Measurements from ENCODE around the gene THRA. TPM values are rescaled to one million over a fixed set of nuclear protein-coding genes. Genes with fewer than 3 reads are reported as not detected.

Gene THRA
- total RNA-seq, 4 donors from 2014 or later: 34.0 to 52.9 (median 44.8) TPM

- no peak for DNase-seq
- TF ChIP-seq CTCF (IDR thresholded peaks at IDR 0.05): no peak
- no peak for TF ChIP-seq POLR2A (IDR thresholded peaks at IDR 0.05)
- intact Hi-C loops (cut with DNase I): loop anchor here (5.0 to 10.0 kb wide), 2 partner anchors 36 to 104 kb away; no protein-coding TSS in a partner anchor
- no peak overlapping the region for H3K27ac ChIP-seq
- no peaks in the 10 kb centered on the region for H3K9me3 ChIP-seq
- H3K4me3 ChIP-seq (replicated peaks in 1 of 3): no peak overlapping the region
- no peaks in the 10 kb centered on the region for H3K36me3 ChIP-seq
- H3K4me1 ChIP-seq: peaks cover 26 to 30% of the 10 kb centered on the region in 2 donors
- no peaks in the 10 kb centered on the region for H3K27me3 ChIP-seq
- 81 to 85% methylated on average over 11 of the region's 11 CpGs for WGBS, 2 donors
These were observed 1.7 kb upstream of the THRA start for GRCh38 chr17:40060887-40061608.

GRCh38 chr17:40061609-40062038 is 1.1 kb upstream of the THRA start:
- intact Hi-C loops (cut with DNase I): loop anchor here (5.0 to 10.0 kb wide), 2 partner anchors 36 to 103 kb away; no protein-coding TSS in a partner anchor
- Histone ChIP-seq H3K9me3 (no peaks in the 10 kb centered on the region), H3K27ac (peak overlapping the region in 1 of 3 donors; percentile 69), H3K4me1 (peaks cover 27 to 33% of the 10 kb centered on the region in 2 donors), H3K36me3 (no peaks in the 10 kb centered on the region), H3K27me3 (no peaks in the 10 kb centered on the region), H3K4me3 (replicated peaks in 1 of 3) (no peak overlapping the region)
- TF ChIP-seq POLR2A (IDR thresholded peaks at IDR 0.05) (no peak), CTCF (IDR thresholded peaks at IDR 0.05) (no peak)
- WGBS, 2 donors: 70 to 78% methylated on average over 6 to 8 of the region's 10 CpGs
- DNase-seq: no peak

- peak; percentile 47 to 48 for DNase-seq
- no peaks in the 10 kb centered on the region for H3K27me3 ChIP-seq
- no peaks in the 10 kb centered on the region for H3K9me3 ChIP-seq
- H3K36me3 ChIP-seq: no peaks in the 10 kb centered on the region
- WGBS, 2 donors: 0% methylated on average over 2 to 4 of the region's 42 CpGs
- intact Hi-C loops (cut with DNase I): loop anchor here (5.0 to 10.0 kb wide), 2 partner anchors 34 to 102 kb away; no protein-coding TSS in a partner anchor
- H3K27ac ChIP-seq: peak overlapping the region; percentile 95 to 98 (median 98)
- TF ChIP-seq POLR2A (IDR thresholded peaks at IDR 0.05): peak in 1 of 2 donors; percentile 0
- TF ChIP-seq CTCF (IDR thresholded peaks at IDR 0.05): no peak
- H3K4me3 ChIP-seq (replicated peaks in 1 of 3): peak overlapping the region; percentile 94 to 99 (median 97)
- peaks cover 33 to 45% of the 10 kb centered on the region in 2 donors for H3K4me1 ChIP-seq
These were observed 514 bp downstream of the THRA start for GRCh38 chr17:40063187-40063771.

GRCh38 chr17:40063901-40064531 is 1.3 kb downstream of the THRA start:
- no peaks in the 10 kb centered on the region for H3K9me3 ChIP-seq
- peaks cover 39 to 51% of the 10 kb centered on the region in 2 donors for H3K4me1 ChIP-seq
- DNase-seq: peak in 1 of 2 donors; percentile 20
- peak overlapping the region; percentile 95 to 98 (median 98) for H3K27ac ChIP-seq
- peak overlapping the region in 2 of 3 donors; percentile 97 to 99 for H3K4me3 ChIP-seq (replicated peaks in 1 of 3)
- WGBS, 2 donors: 14 to 21% methylated on average over 10 of the region's 10 CpGs
- TF ChIP-seq POLR2A (IDR thresholded peaks at IDR 0.05) (no peak), CTCF (IDR thresholded peaks at IDR 0.05) (no peak)
- intact Hi-C loops (cut with DNase I): loop anchor here (5.0 to 10.0 kb wide), 2 partner anchors 33 to 101 kb away; no protein-coding TSS in a partner anchor
- H3K27me3 ChIP-seq: no peaks in the 10 kb centered on the region
- H3K36me3 ChIP-seq: no peaks in the 10 kb centered on the region

All from thyroid gland (tissue), 4 donors.